Prostate gland (tissue), 2 donors: ENCODE measurements around the gene NPPC. TPM values are rescaled to one million over a fixed set of nuclear protein-coding genes. Genes with fewer than 3 reads are reported as not detected.

ENCODE experiments used
- DNase-seq: peaks from one replicate; pipeline ENCODE4 v3.0.0-alpha.2; 2019; ENCODE audit warnings: low spot score
- H3K27ac ChIP-seq, 2 donors: fragments of 200-600 bp; sonication (generic); 2 replicates each; pipeline ENCODE4 v1.5.1; 2017 to 2019
- H3K27me3 ChIP-seq: fragments of 200-600 bp; sonication (generic); replicated peaks from 2 replicates; pipeline ENCODE4 v1.5.1; 2019; ENCODE audit not compliant: insufficient read depth
- H3K36me3 ChIP-seq, 2 donors: fragments of 200-600 bp; sonication (generic); 1 replicate in 1 of 2; 2 replicates in 1 of 2; pipeline versions ENCODE4 v1.5.1 to v1.8.1; 2017 to 2019
- H3K4me1 ChIP-seq: fragments of 200-600 bp; sonication (generic); replicated peaks from 2 replicates; pipeline ENCODE4 v1.5.1; 2019
- H3K4me3 ChIP-seq, 2 donors: fragments of 200-600 bp; sonication (generic); 2 replicates each; pipeline ENCODE4 v1.5.1; 2017 to 2019
- H3K9me3 ChIP-seq: fragments of 200-600 bp; sonication (generic); 2 replicates; pipeline ENCODE4 v1.5.1; 2017
- CTCF ChIP-seq, 4 experiments: fragments of 200-600 bp in 2 of 4; fragments of 450-650 bp in 2 of 4; sonication (generic) in 2 of 4; IDR thresholded peaks; 1 replicate in 3 of 4; 2 replicates in 1 of 4; pipeline ENCODE4 v1.5.1; 2016 to 2019; ENCODE audit warnings: antibody characterized with exemption in 4 of 4, mild to moderate bottlenecking in 2 of 4, moderate library complexity in 2 of 4
- POLR2A ChIP-seq: fragments of 450-650 bp; IDR thresholded peaks from one replicate; pipeline ENCODE4 v1.6.1; 2016; ENCODE audit warnings: antibody characterized with exemption, mild to moderate bottlenecking
- POLR2AphosphoS5 ChIP-seq: sonication (generic); formaldehyde crosslinking; IDR thresholded peaks from one replicate; pipeline ENCODE4 v1.6.1; 2017; ENCODE audit warnings: antibody characterized with exemption
- WGBS: methylation state at CpG from one replicate; pipeline ENCODE4 v1.1.5; 2018; 5-methylcytosine and 5-hydroxymethylcytosine counted together
- intact Hi-C: fragments of 100-400 bp; cut with DNase I; formaldehyde crosslinking; loops from one replicate; pipeline ENCODE4 v1.14.2; 2022
- total RNA-seq, 2 donors: library from RNA; depleted of rRNA; stranded (reverse); fragments of >200 nt; gene quantifications; one replicate each; pipeline ENCODE4 v1.1.0, GENCODE V29; 2016

NPPC gene
- total RNA-seq, 2 donors from 2014 or later: 3.2 to 6.4 TPM

- no peak overlapping the region for H3K4me3 ChIP-seq
- H3K9me3 ChIP-seq: no peaks in the 10 kb centered on the region
- TF ChIP-seq POLR2AphosphoS5: no peak
- TF ChIP-seq POLR2A: no peak
- TF ChIP-seq CTCF (IDR thresholded peaks at IDR 0.05): no peak
- WGBS: 57% methylated on average over 3 of the region's 3 CpGs
- no peak for DNase-seq
- peaks cover 6% of the 10 kb centered on the region for H3K4me1 ChIP-seq
- H3K27me3 ChIP-seq: no peaks in the 10 kb centered on the region
- H3K36me3 ChIP-seq: no peaks in the 10 kb centered on the region
- H3K27ac ChIP-seq: no peak overlapping the region
- intact Hi-C loops: loop anchor here (5.0 kb wide), 1 partner anchor 599 kb away; the partner anchor contains the start of gene PRSS56
Measured at GRCh38 chr2:231923010-231923344, 3.2 kb downstream of the NPPC start.

- Histone ChIP-seq H3K4me3 (no peak overlapping the region), H3K36me3 (no peaks in the 10 kb centered on the region), H3K27me3 (no peaks in the 10 kb centered on the region), H3K27ac (no peak overlapping the region), H3K4me1 (peaks cover 6% of the 10 kb centered on the region), H3K9me3 (no peaks in the 10 kb centered on the region)
- intact Hi-C loops: loop anchor here (5.0 kb wide), 1 partner anchor 600 kb away; the partner anchor contains the start of gene PRSS56
- 73% methylated on average over 15 of the region's 15 CpGs for whole genome bisulfite sequencing
- TF ChIP-seq POLR2A (no peak), CTCF (IDR thresholded peaks at IDR 0.05) (no peak), POLR2AphosphoS5 (no peak)
- DNase-seq: no peak
Measured at GRCh38 chr2:231922311-231923009, 3.7 kb downstream of the NPPC start.

- WGBS: 80% methylated on average over 5 of the region's 5 CpGs
- TF ChIP-seq POLR2A: no peak
- no peak for TF ChIP-seq POLR2AphosphoS5
- no peak for TF ChIP-seq CTCF (IDR thresholded peaks at IDR 0.05)
- Histone ChIP-seq H3K27me3 (no peaks in the 10 kb centered on the region), H3K36me3 (no peaks in the 10 kb centered on the region), H3K27ac (no peak overlapping the region), H3K4me1 (peaks cover 3% of the 10 kb centered on the region), H3K4me3 (no peak overlapping the region), H3K9me3 (no peaks in the 10 kb centered on the region)
- DNase-seq: no peak
- intact Hi-C loops: loop anchor here (5.0 kb wide), 1 partner anchor 602 kb away; the partner anchor contains the start of gene PRSS56
Measured at GRCh38 chr2:231920795-231921194, 5.4 kb downstream of the NPPC start.

- intact Hi-C loops: loop anchor here (5.0 kb wide), 1 partner anchor 602 kb away; the partner anchor contains the start of gene PRSS56
- no peak overlapping the region for H3K27ac ChIP-seq
- H3K36me3 ChIP-seq: no peaks in the 10 kb centered on the region
- no peaks in the 10 kb centered on the region for H3K9me3 ChIP-seq
- no peak for DNase-seq
- H3K4me3 ChIP-seq: no peak overlapping the region
- no peaks in the 10 kb centered on the region for H3K4me1 ChIP-seq
- TF ChIP-seq POLR2AphosphoS5 (no peak), POLR2A (no peak), CTCF (IDR thresholded peaks at IDR 0.05) (no peak)
- no peaks in the 10 kb centered on the region for H3K27me3 ChIP-seq
- WGBS: 88% methylated on average over 3 of the region's 3 CpGs
Measured at GRCh38 chr2:231920366-231920765, 5.8 kb downstream of the NPPC start.
